SK-N-SH (cell line): Measurements from ENCODE around the gene PDE4A. TPM values are rescaled to one million over a fixed set of nuclear protein-coding genes. Genes with fewer than 3 reads are reported as not detected.

Experiments used
- CTCF ChIA-PET: fragments of 300-600, 350-600 bp; formaldehyde crosslinking; extraction: SDS; loops from one replicate; lab custom pipeline; 2021; lab: Yijun Ruan, JAX
- POLR2A ChIA-PET: fragments of 350-600 bp; sonication (Branson Sonifier 250); formaldehyde crosslinking; extraction: SDS; loops from one replicate; lab custom pipeline; 2020; ENCODE audit warnings: antibody characterized with exemption, inconsistent platforms; lab: Yijun Ruan, JAX
- DNase-seq: peaks from one replicate; pipeline ENCODE4 v3.0.0; 2012
- H2AFZ ChIP-seq: fragments of 200-600 bp; sonication (generic); 2 replicates; pipeline ENCODE4 v1.8.1; 2016; ENCODE audit warnings: antibody characterized with exemption, mild to moderate bottlenecking, low read depth
- H3F3A ChIP-seq: fragments of 200-600 bp; sonication (generic); replicated peaks from 2 replicates; pipeline ENCODE3; 2016; ENCODE audit warnings: antibody characterized with exemption, mild to moderate bottlenecking; ENCODE audit not compliant: insufficient read depth
- H3K27ac ChIP-seq, 2 experiments: fragments of 200-500 bp in 1 of 2; fragments of 200-600 bp in 1 of 2; sonication (Bioruptor generic) in 1 of 2; sonication (generic), shearing (Covaris generic) in 1 of 2; 2 replicates each; pipeline versions ENCODE4 v1.5.1 to v1.6.1; 2014 to 2016; ENCODE audit warnings: low read depth in 2 of 2, inconsistent platforms in 1 of 2, low read length in 1 of 2, mild to moderate bottlenecking in 1 of 2, mixed read lengths in 1 of 2
- H3K27me3 ChIP-seq: fragments of 200-600 bp; sonication (generic), shearing (Covaris generic); 2 replicates; pipeline ENCODE4 v1.6.1; 2016; ENCODE audit warnings: mixed run types; ENCODE audit not compliant: insufficient read depth
- H3K36me3 ChIP-seq, 2 experiments: fragments of 200-500 bp in 1 of 2; fragments of 200-600 bp in 1 of 2; sonication (Bioruptor generic) in 1 of 2; sonication (generic) in 1 of 2; replicated peaks in 1 of 2; 2 replicates each; pipeline versions ENCODE3 to v1.5.1; 2014 to 2016; ENCODE audit warnings: low read length in 1 of 2, mild to moderate bottlenecking in 1 of 2; ENCODE audit not compliant: insufficient read depth in 2 of 2, control insufficient read depth in 1 of 2
- H3K4me1 ChIP-seq, 2 experiments: fragments of 200-500 bp in 1 of 2; fragments of 200-600 bp in 1 of 2; sonication (Bioruptor generic) in 1 of 2; sonication (generic), shearing (Covaris generic) in 1 of 2; 2 replicates each; pipeline versions ENCODE4 v1.5.1 to v1.6.1; 2014 to 2016; ENCODE audit warnings: low read depth in 1 of 2, low read length in 1 of 2, mixed run types in 1 of 2; ENCODE audit not compliant: insufficient read depth in 2 of 2, control insufficient read depth in 1 of 2
- H3K4me2 ChIP-seq: fragments of 200-600 bp; sonication (generic), shearing (Covaris generic); 2 replicates; pipeline ENCODE4 v1.6.1; 2017; ENCODE audit warnings: mixed run types
- H3K4me3 ChIP-seq, 2 experiments: fragments of 200-500 bp in 1 of 2; fragments of 200-600 bp in 1 of 2; sonication (Bioruptor generic) in 1 of 2; sonication (generic), shearing (Covaris generic) in 1 of 2; 2 replicates each; pipeline versions ENCODE4 v1.5.1 to v1.8.1; 2014 to 2016; ENCODE audit warnings: low read depth in 2 of 2, inconsistent platforms in 1 of 2, low read length in 1 of 2, mild to moderate bottlenecking in 1 of 2, mixed read lengths in 1 of 2, moderate library complexity in 1 of 2
- H3K79me2 ChIP-seq: fragments of 200-600 bp; sonication (generic); 2 replicates; pipeline ENCODE4 v1.8.1; 2017; ENCODE audit warnings: mild to moderate bottlenecking; ENCODE audit not compliant: insufficient read depth
- H3K9ac ChIP-seq: fragments of 200-600 bp; sonication (generic); 2 replicates; pipeline ENCODE4 v1.6.1; 2017; ENCODE audit warnings: mixed run types
- H3K9me2 ChIP-seq: fragments of 200-600 bp; sonication (generic); 2 replicates; pipeline ENCODE4 v1.6.1; 2017; ENCODE audit warnings: mixed run types
- H3K9me3 ChIP-seq: fragments of 200-600 bp; sonication (generic); 2 replicates; pipeline ENCODE4 v1.6.1; 2017; ENCODE audit warnings: mixed run types, mild to moderate bottlenecking, moderate library complexity
- H4K20me1 ChIP-seq: fragments of 200-600 bp; sonication (generic); 2 replicates; pipeline ENCODE4 v1.6.1; 2017; ENCODE audit warnings: mild to moderate bottlenecking, mixed run types; ENCODE audit not compliant: insufficient read depth
- CHD2 ChIP-seq: fragments of 150-350 bp; IDR thresholded peaks from 2 replicates; pipeline ENCODE4 v1.6.1; 2018; ENCODE audit warnings: low read length; ENCODE audit not compliant: partially characterized antibody
- CTCF ChIP-seq: fragments of 200-600 bp; sonication (generic); IDR thresholded peaks from 2 replicates; pipeline ENCODE4 v1.6.1; 2017; ENCODE audit warnings: antibody characterized with exemption, mild to moderate bottlenecking, moderate library complexity
- ELF1 ChIP-seq: IDR thresholded peaks from 2 replicates; pipeline ENCODE4 v1.4.0; 2012
- EP300 ChIP-seq, 2 experiments: IDR thresholded peaks; 2 replicates each; pipeline versions ENCODE4 v1.4.0 to v1.6.1; 2012; ENCODE audit warnings: borderline replicate concordance in 1 of 2, low read depth in 1 of 2, low read length in 1 of 2
- EZH2phosphoT487 ChIP-seq: fragments of 200-600 bp; sonication (generic); IDR thresholded peaks from 2 replicates; pipeline ENCODE4 v1.6.1; 2017; ENCODE audit warnings: low read depth, mixed run types, mild to moderate bottlenecking, antibody characterized with exemption, moderate library complexity, borderline replicate concordance
- FOSL2 ChIP-seq: IDR thresholded peaks from 2 replicates; pipeline ENCODE4 v1.4.0; 2012; ENCODE audit warnings: low read depth, mild to moderate bottlenecking, moderate library complexity, borderline replicate concordance
- FOXJ3 ChIP-seq: sonication (generic); formaldehyde crosslinking; IDR thresholded peaks from 2 replicates; pipeline ENCODE4 v1.5.1; 2020; ENCODE audit warnings: mild to moderate bottlenecking, missing genetic modification reagents
- FOXM1 ChIP-seq: IDR thresholded peaks from 2 replicates; pipeline ENCODE4 v1.4.0; 2012; ENCODE audit warnings: low read depth, mild to moderate bottlenecking
- GABPA ChIP-seq: IDR thresholded peaks from 2 replicates; pipeline ENCODE4 v1.4.0; 2012; ENCODE audit warnings: low read depth, mild to moderate bottlenecking
- GATA2 ChIP-seq: sonication (generic); formaldehyde crosslinking; IDR thresholded peaks from 2 replicates; pipeline ENCODE4 v1.5.0; 2020; ENCODE audit warnings: mild to moderate bottlenecking, missing genetic modification reagents
- JUND ChIP-seq: IDR thresholded peaks from 2 replicates; pipeline ENCODE4 v1.4.0; 2012
- MEF2A ChIP-seq: IDR thresholded peaks from 2 replicates; pipeline ENCODE4 v1.4.0; 2012; ENCODE audit warnings: low read depth, borderline replicate concordance
- MXI1 ChIP-seq: IDR thresholded peaks from 2 replicates; pipeline ENCODE4 v1.6.1; 2012; ENCODE audit warnings: mild to moderate bottlenecking, low read depth, low read length, improper control_type of control experiment
- NFIC ChIP-seq: IDR thresholded peaks from 2 replicates; pipeline ENCODE4 v1.4.0; 2012; ENCODE audit warnings: borderline replicate concordance
- NRF1 ChIP-seq: IDR thresholded peaks from 2 replicates; pipeline ENCODE4 v1.6.1; 2012; ENCODE audit warnings: low read depth, mild to moderate bottlenecking, low read length
- PBX3 ChIP-seq: IDR thresholded peaks from 2 replicates; pipeline ENCODE4; 2012
- POLR2AphosphoS5 ChIP-seq: IDR thresholded peaks from 2 replicates; pipeline ENCODE4 v1.6.1; 2012; ENCODE audit warnings: low read depth, low read length
- RCOR1 ChIP-seq: fragments of 150-350 bp; IDR thresholded peaks from 2 replicates; pipeline ENCODE4 v1.6.1; 2017; ENCODE audit warnings: antibody characterized with exemption, low read length
- REST ChIP-seq: IDR thresholded peaks from 2 replicates; pipeline ENCODE4 v1.6.1; 2012; ENCODE audit warnings: mild to moderate bottlenecking, low read depth, low read length, moderate library complexity
- RFX5 ChIP-seq: IDR thresholded peaks from 2 replicates; pipeline ENCODE4 v1.6.1; 2012; ENCODE audit warnings: mild to moderate bottlenecking, improper control_type of control experiment, low read length
- SIN3A ChIP-seq: IDR thresholded peaks from 2 replicates; pipeline ENCODE4 v1.6.1; 2012; ENCODE audit warnings: low read depth, mild to moderate bottlenecking, low read length, moderate library complexity, borderline replicate concordance
- SMC3 ChIP-seq: IDR thresholded peaks from 2 replicates; pipeline ENCODE4 v1.6.1; 2012; ENCODE audit warnings: low read depth, low read length, improper control_type of control experiment
- TAF1 ChIP-seq: IDR thresholded peaks from 2 replicates; pipeline ENCODE4 v1.6.1; 2012; ENCODE audit warnings: low read depth, mild to moderate bottlenecking, low read length, moderate library complexity, borderline replicate concordance
- TCF12 ChIP-seq: IDR thresholded peaks from 2 replicates; pipeline ENCODE4 v1.4.0; 2012
- TEAD4 ChIP-seq: IDR thresholded peaks from 2 replicates; pipeline ENCODE4 v1.4.0; 2012; ENCODE audit warnings: mild to moderate bottlenecking, borderline replicate concordance; ENCODE audit not compliant: insufficient read depth
- USF1 ChIP-seq: IDR thresholded peaks from 2 replicates; pipeline ENCODE4 v1.4.0; 2012; ENCODE audit warnings: low read depth, borderline replicate concordance
- YY1 ChIP-seq: IDR thresholded peaks from 2 replicates; pipeline ENCODE4 v1.4.0; 2012; ENCODE audit warnings: low read depth, mild to moderate bottlenecking
- WGBS: methylation state at CpG from one replicate; pipeline ENCODE4 v1.1.6; 2017; ENCODE audit warnings: low lambda C conversion rate; 5-methylcytosine and 5-hydroxymethylcytosine counted together
- polyA plus RNA-seq, 3 experiments: library from polyadenylated mRNA; depleted of rRNA; stranded (reverse); fragments of >200 nt; gene quantifications; 2 replicates each; pipeline ENCODE4 v1.2.3, GENCODE V29; 2012

Gene PDE4A
- polyA plus RNA-seq, 1 of the 3 experiments (the other 2 are of a cell fraction): 2.9 TPM

- WGBS: 2% methylated on average over 38 of the region's 58 CpGs
- H3K79me2 ChIP-seq: peaks cover 14% of the 10 kb centered on the region
- H3K9ac ChIP-seq: peak within 1 kb of the TSS; percentile 70
- ChIA-PET CTCF (interaction anchor here (1.2 to 20.2 kb wide), 8 partner anchors 8 to 130 kb away, joined by 3 to 596 read pairs (median 6); partner anchors contain the start of gene ICAM1), POLR2A (interaction anchor here (0.6 to 1.6 kb wide), 8 partner anchors 8 to 121 kb away, joined by 3 to 15 read pairs (median 6); partner anchors contain the start of gene RAVER1)
- H3K4me3 ChIP-seq: peak within 1 kb of the TSS; percentile 78 to 83
- H3K27ac ChIP-seq: peak within 1 kb of the TSS; percentile 39 to 67; a peak in 3 of 4 replicates
- no peaks in the 10 kb centered on the region for H3F3A ChIP-seq
- H4K20me1 ChIP-seq: no peaks in the 10 kb centered on the region
- H3K9me2 ChIP-seq: no peaks in the 10 kb centered on the region
- H3K4me2 ChIP-seq: peak within 1 kb of the TSS; percentile 91
- peaks cover 0 to 9% of the 10 kb centered on the region in 2 experiments; a peak in 1 of 4 replicates for H3K4me1 ChIP-seq
- no peaks in the 10 kb centered on the region for H3K27me3 ChIP-seq
- H3K9me3 ChIP-seq: no peaks in the 10 kb centered on the region
- peak; percentile 100 for DNase-seq
- H2AFZ ChIP-seq: peak within 1 kb of the TSS; percentile 87
- peaks cover 3 to 4% of the 10 kb centered on the region in 2 experiments for H3K36me3 ChIP-seq
- peak; percentile 49; the same call in 1 of the 2 replicates for TF ChIP-seq PBX3
- no peak for TF ChIP-seq CTCF
- no peak for TF ChIP-seq USF1
- TF ChIP-seq SIN3A: peak; percentile 21; the same call in 1 of the 2 replicates
- no peak for TF ChIP-seq TEAD4
- peak; percentile 32 for TF ChIP-seq TAF1
- no peak for TF ChIP-seq GATA2
- TF ChIP-seq FOSL2: no peak
- peak; percentile 58; the same call in 1 of the 2 replicates for TF ChIP-seq POLR2AphosphoS5
- no peak for TF ChIP-seq MEF2A
- TF ChIP-seq FOXJ3 (CRISPR knock-in tag): no peak
- TF ChIP-seq TCF12: no peak
- no peak for TF ChIP-seq JUND
- TF ChIP-seq EP300 (IDR thresholded peaks at IDR 0.05; ENCODE audit: borderline replicate concordance in 1 of 2, low read depth in 1 of 2, low read length in 1 of 2): peak in 1 of 2 experiments; percentile 5; a peak in 1 of 4 replicates
- peak; percentile 84 for TF ChIP-seq MXI1
- TF ChIP-seq GABPA: peak; percentile 64
- no peak for TF ChIP-seq YY1
- TF ChIP-seq EZH2phosphoT487: no peak
- TF ChIP-seq SMC3: no peak
- TF ChIP-seq RFX5: peak; percentile 96
- no peak for TF ChIP-seq REST
- TF ChIP-seq FOXM1: no peak
- no peak for TF ChIP-seq NRF1
- TF ChIP-seq NFIC: no peak
- peak; percentile 83 for TF ChIP-seq CHD2
- peak; percentile 55 for TF ChIP-seq ELF1
- no peak for TF ChIP-seq RCOR1
Measured at GRCh38 chr19:10380313-10381102, 39.8 kb upstream of the PDE4A start, which contains the start of gene TYK2. TSS of gene TYK2 (minus strand) at chr19:10380572. CDS start at chr19:10378406, 2,166 bp downstream.
